Measurements from ENCODE around the gene TLE5. TPM values are rescaled to one million over a fixed set of nuclear protein-coding genes. Genes with fewer than 3 reads are reported as not detected.
A peak's percentile ranks its signal among the peaks of the same experiment; 100 is the strongest.
"Not testable (repeated sequence)": the region's sequence is repeated elsewhere in the genome, so short reads cannot be mapped to it uniquely, and the experiment has no call there.

Gene TLE5
- total RNA-seq, 2 donors from 2014 or later: 348 to 436 TPM

DNA sequence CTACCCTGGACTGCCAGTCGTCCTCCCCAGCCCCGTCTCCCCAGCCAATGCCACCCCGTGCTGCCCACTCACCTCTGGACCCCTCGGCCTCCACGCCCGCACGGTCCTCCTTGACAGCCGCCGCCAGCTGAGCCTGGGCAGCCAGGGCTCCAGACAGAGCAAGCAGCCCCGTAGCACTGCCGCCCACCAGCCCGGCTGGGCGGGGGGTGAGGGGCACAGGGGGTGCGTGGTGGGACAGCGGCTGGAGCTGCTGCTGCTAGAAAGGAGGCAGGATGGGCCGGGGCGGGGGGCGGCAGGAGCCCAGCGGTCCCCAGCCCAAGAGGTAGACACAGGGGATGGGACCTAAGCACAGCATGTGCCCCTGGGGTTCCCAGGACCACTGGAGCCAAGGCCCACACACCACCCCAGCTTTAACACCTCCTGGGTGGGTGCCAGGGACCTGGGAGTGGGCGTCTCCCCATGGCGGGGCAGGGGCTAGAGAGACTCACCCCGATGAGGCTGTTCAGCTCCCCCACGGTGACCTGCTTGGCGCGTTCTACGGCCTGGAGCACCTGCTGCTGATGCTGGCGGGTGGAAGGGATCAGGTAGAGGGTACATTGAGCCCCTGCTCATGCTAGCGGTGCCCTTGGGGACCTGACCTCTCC is 43.0 kb downstream of the TLE5 start:
- no peak overlapping the region for H3K4me3 Mint-ChIP-seq
- no peaks in the 10 kb centered on the region for H3K36me3 Mint-ChIP-seq (ENCODE audit: low read depth)
- H3K4me1 Mint-ChIP-seq: peaks cover 1% of the 10 kb centered on the region
- no peaks in the 10 kb centered on the region for H3K9me3 Mint-ChIP-seq
- H3K27me3 Mint-ChIP-seq: no peaks in the 10 kb centered on the region
- H3K27ac Mint-ChIP-seq: no peak overlapping the region
- ATAC-seq (replicated peaks): no peak

DNA sequence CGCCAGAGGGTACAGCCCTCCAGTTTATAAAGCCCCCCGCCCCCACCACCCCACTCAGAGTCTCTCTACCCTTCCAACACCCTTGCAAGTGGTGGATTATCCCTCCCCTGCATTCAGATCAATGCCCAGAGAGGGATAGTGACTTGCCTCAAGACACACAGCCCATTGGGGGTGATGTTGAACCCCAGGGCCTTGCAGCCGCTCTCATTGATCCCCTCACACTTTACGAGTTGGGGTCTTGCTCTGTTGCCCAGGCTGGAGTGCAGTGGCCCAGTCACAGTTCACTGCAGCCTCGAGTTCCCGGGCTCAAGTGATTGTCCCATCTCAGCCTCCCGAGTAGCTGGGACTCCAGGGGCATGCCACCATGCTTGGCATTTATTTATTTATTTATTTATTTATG is 44.4 kb downstream of the TLE5 start:
- no peak for ATAC-seq (replicated peaks)
- no peak overlapping the region for H3K4me3 Mint-ChIP-seq
- no peaks in the 10 kb centered on the region for H3K36me3 Mint-ChIP-seq (ENCODE audit: low read depth)
- no peaks in the 10 kb centered on the region for H3K9me3 Mint-ChIP-seq
- H3K27ac Mint-ChIP-seq: no peak overlapping the region
- H3K4me1 Mint-ChIP-seq: no peaks in the 10 kb centered on the region
- no peaks in the 10 kb centered on the region for H3K27me3 Mint-ChIP-seq

DNA sequence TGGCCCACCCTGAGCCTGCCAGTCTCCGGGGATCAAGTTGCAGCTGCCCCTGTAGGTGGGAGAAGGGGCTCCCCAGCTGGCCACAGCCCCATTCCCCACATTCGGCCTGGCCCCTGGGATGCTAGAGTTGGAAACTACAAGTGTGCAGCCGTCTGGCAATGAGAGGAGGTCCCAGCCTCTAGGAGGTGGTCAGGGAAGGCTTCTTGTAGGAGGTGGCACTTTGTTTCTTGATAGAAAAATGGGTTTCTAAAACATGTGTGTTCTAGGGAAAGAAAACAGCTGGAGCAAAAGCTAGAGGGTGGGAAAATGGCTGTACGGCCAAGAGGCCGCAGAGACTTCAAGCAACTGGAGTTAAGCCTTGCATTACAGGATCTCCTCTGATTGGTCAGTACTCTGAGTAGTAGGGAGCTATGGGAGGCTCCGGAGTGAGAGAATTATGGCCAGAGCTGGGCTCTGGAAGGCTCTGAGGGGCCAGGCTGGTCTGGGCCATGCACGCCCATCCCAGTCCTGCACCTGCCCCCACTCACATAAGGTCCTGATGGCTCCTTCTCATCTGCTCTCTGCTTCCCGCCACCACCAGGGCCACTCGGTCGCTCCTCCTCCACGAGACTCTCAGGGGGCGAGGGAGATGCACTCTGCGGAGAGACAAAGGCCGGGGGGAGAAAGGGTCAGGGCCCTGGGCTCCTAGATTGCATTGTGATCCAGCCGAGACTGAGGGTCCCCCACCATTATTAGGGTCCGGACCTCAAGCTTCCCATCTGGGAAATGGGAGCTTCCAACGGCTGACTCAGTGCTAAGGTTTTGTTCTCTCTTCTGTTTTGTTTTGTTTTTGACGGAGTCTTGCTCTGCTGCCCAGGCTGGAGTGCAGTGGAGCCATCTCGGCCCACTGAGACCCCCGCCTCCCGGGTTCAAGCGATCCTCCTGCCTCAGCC is 46.9 kb downstream of the TLE5 start:
- Mint-ChIP-seq H3K27me3 (no peaks in the 10 kb centered on the region), H3K4me1 (no peaks in the 10 kb centered on the region), H3K36me3 (ENCODE audit: low read depth) (no peaks in the 10 kb centered on the region), H3K4me3 (no peak overlapping the region), H3K27ac (no peak overlapping the region), H3K9me3 (no peaks in the 10 kb centered on the region)
- ATAC-seq (replicated peaks): no peak

DNA sequence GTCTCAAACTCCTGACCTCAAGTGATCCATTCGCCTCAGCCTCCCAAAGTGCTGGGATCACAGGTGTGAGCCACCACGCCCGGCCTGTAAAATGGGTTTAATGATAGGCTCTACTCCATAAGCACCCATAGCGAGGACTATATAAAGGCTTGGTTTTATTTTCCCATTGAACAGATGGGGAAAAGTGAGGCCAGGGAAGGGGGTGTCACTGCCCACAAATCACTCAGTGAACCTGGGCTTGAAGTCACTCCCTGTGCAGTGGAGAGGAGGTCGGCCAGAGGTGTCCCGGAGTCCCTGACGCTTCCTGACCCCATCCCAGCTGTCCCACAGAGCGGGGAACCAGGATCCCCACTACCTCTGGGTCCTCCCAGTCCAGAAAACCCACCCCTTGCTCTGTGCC is 48.2 kb downstream of the TLE5 start:
- Mint-ChIP-seq H3K9me3 (no peaks in the 10 kb centered on the region), H3K27ac (no peak overlapping the region), H3K4me3 (no peak overlapping the region), H3K4me1 (no peaks in the 10 kb centered on the region), H3K36me3 (ENCODE audit: low read depth) (no peaks in the 10 kb centered on the region), H3K27me3 (no peaks in the 10 kb centered on the region)
- no peak for ATAC-seq (replicated peaks)

DNA sequence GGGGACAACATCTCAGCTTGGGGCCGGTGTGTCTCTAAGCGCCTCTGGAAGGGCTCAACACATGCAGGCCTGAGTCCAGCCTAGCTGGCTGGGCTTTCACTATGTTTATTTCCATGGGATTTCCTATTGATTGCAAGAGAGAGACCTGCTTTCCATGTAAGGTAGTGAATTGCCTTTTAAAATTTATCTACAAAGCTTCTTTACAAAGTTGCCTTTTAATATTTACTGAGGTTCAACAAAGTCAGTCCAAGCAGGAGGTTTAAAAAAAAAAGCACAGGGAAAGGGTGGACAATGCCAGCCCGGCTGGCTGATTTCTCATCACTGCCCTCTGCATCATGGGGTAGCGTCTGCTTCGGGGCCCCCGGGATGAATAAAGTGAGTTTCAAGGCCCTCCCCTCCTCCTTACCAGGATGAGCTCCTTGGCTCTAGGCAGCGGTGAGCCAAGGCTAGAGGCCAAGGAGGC is 49.0 kb downstream of the TLE5 start:
- H3K36me3 Mint-ChIP-seq (ENCODE audit: low read depth): no peaks in the 10 kb centered on the region
- no peak overlapping the region for H3K4me3 Mint-ChIP-seq
- no peaks in the 10 kb centered on the region for H3K4me1 Mint-ChIP-seq
- H3K27ac Mint-ChIP-seq: no peak overlapping the region
- no peaks in the 10 kb centered on the region for H3K9me3 Mint-ChIP-seq
- no peak for ATAC-seq (replicated peaks)
- no peaks in the 10 kb centered on the region for H3K27me3 Mint-ChIP-seq

DNA sequence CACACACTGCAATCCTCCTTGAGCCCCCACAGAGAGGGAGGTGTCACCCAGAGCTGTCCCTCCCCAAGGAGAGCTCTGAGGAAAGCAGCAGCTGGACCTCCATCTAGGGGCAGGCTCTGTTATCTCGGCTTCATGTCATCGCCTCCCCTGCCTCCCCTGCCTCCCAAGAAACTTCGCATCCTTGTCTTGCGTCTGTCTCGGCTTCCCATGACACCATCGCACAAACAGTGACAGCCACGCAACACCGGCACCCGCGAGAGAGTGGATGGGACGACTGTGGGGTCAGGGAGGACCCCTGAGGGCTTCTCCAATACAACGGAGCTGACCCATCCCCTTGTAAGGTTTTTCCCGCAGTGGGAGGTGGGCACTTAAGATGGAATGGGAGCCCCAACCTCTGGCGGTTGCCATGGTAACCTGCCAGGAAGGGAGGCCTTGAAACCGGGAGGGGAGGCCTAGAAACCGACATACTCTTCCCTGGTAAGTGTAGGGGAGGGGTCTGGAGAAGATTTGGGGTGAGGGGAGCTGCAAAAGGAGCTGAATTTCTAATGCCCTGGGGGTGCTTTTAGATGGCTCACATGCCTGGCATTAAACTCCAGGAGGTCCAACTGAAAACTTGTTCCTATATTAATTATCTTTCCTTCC is 49.6 kb downstream of the TLE5 start:
- no peaks in the 10 kb centered on the region for H3K36me3 Mint-ChIP-seq (ENCODE audit: low read depth)
- H3K27ac Mint-ChIP-seq: no peak overlapping the region
- no peaks in the 10 kb centered on the region for H3K4me1 Mint-ChIP-seq
- no peaks in the 10 kb centered on the region for H3K9me3 Mint-ChIP-seq
- no peaks in the 10 kb centered on the region for H3K27me3 Mint-ChIP-seq
- ATAC-seq (replicated peaks): no peak
- no peak overlapping the region for H3K4me3 Mint-ChIP-seq

DNA sequence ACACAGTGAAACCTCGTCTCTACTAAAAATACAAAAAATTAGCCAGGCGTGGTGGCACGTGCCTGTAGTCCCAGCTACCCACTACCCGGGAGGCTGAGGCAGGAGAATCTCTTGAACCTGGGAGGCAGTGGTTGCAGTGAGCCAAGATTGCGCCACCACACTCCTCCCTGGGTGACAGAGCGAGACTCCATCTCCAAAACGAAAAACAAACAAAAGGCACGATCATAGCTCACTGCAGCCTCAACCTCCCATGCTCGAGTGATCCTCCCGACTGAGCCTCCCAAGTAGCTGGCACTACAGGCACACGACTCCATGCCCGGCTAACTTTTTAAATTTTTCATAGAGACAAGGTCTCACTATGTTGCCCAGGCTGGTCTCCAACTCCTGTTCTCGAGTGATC is 50.2 kb downstream of the TLE5 start:
- not testable (repeated sequence) for ATAC-seq (replicated peaks); H3K4me1 Mint-ChIP-seq; H3K9me3 Mint-ChIP-seq; H3K27ac Mint-ChIP-seq; H3K4me3 Mint-ChIP-seq; H3K27me3 Mint-ChIP-seq; H3K36me3 Mint-ChIP-seq (ENCODE audit: low read depth)

DNA sequence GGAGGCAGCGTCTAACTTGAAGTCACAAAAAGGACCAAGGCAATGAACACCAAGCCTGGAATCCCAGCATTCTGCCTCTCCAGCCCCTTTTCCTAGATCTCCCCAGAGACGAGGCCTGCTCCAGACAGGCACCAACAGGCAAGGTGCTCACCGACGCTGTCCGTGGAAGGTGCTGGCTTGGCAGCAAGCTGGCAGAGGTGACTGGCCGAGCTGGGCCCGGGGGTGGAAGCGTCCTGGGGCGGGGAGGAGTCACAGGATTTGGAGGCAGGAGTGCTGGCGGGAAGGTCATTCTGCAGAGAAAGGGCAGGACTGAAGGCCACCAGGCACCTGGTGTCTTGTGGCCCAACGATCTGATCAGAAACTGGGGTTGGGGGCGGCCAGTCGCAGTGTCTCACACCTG is 51.4 kb downstream of the TLE5 start:
- Mint-ChIP-seq H3K9me3 (no peaks in the 10 kb centered on the region), H3K36me3 (ENCODE audit: low read depth) (no peaks in the 10 kb centered on the region), H3K27me3 (no peaks in the 10 kb centered on the region), H3K27ac (no peak overlapping the region), H3K4me1 (no peaks in the 10 kb centered on the region), H3K4me3 (no peak overlapping the region)
- ATAC-seq (replicated peaks): no peak

DNA sequence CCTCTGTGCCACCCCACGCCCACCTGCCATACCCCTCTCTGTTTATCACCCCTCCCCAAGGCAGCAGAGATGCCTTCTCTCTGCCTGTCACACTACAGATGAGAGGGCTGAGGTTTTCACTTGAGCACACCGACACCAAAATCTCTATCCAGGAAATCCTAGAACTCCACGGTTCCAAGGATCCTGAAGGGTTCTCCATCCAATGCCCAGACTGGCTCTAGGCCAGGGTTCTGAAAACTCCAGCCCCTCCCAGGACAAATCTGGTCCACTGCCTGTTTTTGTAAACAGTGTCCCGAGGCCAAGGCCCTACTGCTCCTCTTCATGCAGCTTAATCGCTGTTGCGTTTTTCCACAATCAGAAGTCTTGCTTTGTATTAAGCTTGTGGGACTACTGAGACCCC is 53.3 kb downstream of the TLE5 start:
- no peaks in the 10 kb centered on the region for H3K36me3 Mint-ChIP-seq (ENCODE audit: low read depth)
- H3K27ac Mint-ChIP-seq: no peak overlapping the region
- H3K4me1 Mint-ChIP-seq: no peaks in the 10 kb centered on the region
- no peaks in the 10 kb centered on the region for H3K9me3 Mint-ChIP-seq
- no peak overlapping the region for H3K4me3 Mint-ChIP-seq
- no peaks in the 10 kb centered on the region for H3K27me3 Mint-ChIP-seq
- ATAC-seq (replicated peaks): no peak

DNA sequence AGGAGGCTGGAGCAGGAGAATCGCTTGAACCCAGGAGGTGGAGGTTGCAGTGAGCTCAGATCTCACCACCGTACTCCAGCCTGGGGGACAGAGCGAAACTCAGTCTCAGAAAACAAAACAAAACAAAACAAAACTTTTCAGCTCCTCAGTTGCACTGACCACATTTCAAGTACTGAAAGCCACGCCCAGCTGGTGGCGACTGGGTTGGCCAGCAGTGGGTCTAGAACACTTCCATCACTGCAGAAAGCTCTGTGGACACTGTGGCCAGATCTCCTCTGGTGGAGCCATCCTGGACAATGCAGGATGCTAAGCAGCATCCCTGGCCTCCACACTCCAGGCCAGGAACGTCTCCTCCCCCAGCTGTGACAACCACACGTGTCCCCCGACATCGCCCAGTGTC is 54.3 kb downstream of the TLE5 start:
- Mint-ChIP-seq H3K4me1 (no peaks in the 10 kb centered on the region), H3K27ac (no peak overlapping the region)

DNA sequence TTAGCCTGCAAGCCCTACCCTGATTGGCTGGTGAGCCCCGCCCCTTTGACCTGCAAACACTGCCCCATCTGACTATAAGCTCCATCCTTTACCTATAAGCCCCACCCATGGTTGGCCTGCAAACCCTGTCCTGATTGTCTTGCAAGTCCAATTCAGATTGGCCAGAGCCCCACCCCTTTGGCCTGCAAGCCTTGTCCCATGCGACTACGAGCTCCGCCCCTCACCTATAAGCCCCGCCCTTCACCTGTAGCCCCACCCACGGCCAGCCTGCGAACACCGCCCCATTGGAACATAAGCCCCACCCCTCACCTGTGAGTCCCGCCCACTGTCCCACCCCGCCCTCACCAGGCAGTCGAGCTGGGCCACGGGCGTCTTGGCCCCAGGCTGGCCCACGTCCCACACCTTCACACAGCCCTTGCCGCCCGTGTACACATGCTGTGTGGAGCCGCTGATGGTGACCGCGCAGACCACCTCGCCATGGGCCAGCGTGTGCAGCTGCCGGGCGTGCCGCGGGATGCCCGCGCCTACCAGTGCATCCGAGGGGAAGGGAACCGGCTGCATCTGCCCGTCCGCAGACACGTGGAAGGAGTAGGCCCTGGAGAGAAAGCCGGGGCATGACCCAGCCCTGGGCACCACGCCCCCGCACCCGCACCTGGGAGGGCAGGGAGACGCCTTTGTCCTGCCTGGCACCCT is 56.1 kb downstream of the TLE5 start:
- no peaks in the 10 kb centered on the region for H3K4me1 Mint-ChIP-seq
- no peak overlapping the region for H3K4me3 Mint-ChIP-seq
- no peaks in the 10 kb centered on the region for H3K36me3 Mint-ChIP-seq (ENCODE audit: low read depth)
- H3K27ac Mint-ChIP-seq: no peak overlapping the region
- peak; percentile 14 for ATAC-seq (replicated peaks)
- H3K27me3 Mint-ChIP-seq: no peaks in the 10 kb centered on the region
- H3K9me3 Mint-ChIP-seq: no peaks in the 10 kb centered on the region

More for the DNA sequence above, 54.3 kb downstream of the TLE5 start:
- no peaks in the 10 kb centered on the region for H3K36me3 Mint-ChIP-seq (ENCODE audit: low read depth)
- H3K4me3 Mint-ChIP-seq: no peak overlapping the region
- no peaks in the 10 kb centered on the region for H3K9me3 Mint-ChIP-seq
- no peaks in the 10 kb centered on the region for H3K27me3 Mint-ChIP-seq
- ATAC-seq (replicated peaks): no peak

DNA sequence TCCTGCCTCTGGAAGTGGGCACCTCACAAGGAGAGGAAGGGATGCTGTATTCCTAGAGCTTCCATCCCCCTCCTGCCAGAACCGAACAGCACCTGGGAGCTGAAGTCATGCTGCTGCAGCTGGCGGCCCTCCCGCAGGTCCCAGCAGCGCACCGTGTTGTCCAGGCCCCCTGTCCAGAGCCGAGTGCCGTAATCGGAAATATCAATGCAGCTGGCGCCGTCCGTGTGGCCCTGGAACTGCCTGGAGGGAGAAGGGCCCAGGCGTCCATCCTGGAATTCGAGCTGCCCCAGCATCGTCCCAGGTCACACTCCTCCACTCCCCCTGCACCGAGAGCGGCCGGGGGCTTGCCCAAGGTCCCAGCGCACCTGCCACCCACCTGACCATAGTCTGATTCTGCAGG is 57.0 kb downstream of the TLE5 start:
- Mint-ChIP-seq H3K27ac (no peak overlapping the region), H3K9me3 (no peaks in the 10 kb centered on the region), H3K27me3 (no peaks in the 10 kb centered on the region), H3K4me3 (no peak overlapping the region), H3K4me1 (no peaks in the 10 kb centered on the region), H3K36me3 (ENCODE audit: low read depth) (no peaks in the 10 kb centered on the region)
- ATAC-seq (replicated peaks): no peak

DNA sequence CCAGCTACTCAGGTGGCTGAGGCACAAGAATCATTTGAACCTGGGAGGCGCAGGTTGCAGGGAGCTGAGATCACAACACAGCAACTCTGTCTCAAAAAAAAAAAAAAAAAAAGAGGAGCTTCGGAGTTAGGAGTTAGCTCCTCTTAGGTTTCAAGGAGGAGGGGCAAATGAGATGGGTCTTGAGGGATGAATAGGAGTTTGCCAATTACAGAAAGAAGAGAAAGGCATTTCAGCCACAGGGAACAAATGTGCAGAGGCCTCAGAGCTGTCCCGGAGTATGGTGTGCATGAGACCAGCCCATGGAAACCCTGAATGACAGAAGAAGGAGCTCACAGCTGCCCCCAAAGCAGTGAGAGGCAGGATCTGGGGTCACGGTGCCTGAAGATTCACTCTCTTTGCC is 57.8 kb downstream of the TLE5 start:
- no peak for ATAC-seq (replicated peaks)
- no peaks in the 10 kb centered on the region for H3K4me1 Mint-ChIP-seq

DNA sequence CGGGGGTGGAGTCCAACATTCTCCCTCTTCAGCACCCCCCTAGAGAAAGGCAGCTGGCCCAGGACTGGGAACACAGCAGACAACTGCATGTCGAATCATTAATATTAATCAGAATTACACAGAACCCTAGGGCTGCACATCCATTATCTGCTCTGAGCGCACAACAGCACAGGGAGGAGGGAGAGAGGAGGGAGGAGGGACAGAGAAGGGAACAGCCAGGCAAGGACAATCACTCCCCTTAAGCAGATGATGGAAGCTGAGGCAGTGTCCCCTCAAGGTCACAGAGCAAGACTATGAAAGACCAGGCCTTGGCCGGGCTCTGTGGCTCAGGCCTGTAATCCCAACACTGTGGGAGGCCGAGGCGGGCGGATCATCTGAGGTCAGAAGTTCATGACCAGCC is 59.2 kb downstream of the TLE5 start:
- H3K4me3 Mint-ChIP-seq: no peak overlapping the region
- H3K27me3 Mint-ChIP-seq: no peaks in the 10 kb centered on the region
- no peaks in the 10 kb centered on the region for H3K4me1 Mint-ChIP-seq
- no peaks in the 10 kb centered on the region for H3K36me3 Mint-ChIP-seq (ENCODE audit: low read depth)
- no peak for ATAC-seq (replicated peaks)
- H3K27ac Mint-ChIP-seq: no peak overlapping the region
- H3K9me3 Mint-ChIP-seq: no peaks in the 10 kb centered on the region

More for the DNA sequence above, 57.8 kb downstream of the TLE5 start:
- H3K36me3 Mint-ChIP-seq (ENCODE audit: low read depth): no peaks in the 10 kb centered on the region
- no peak overlapping the region for H3K4me3 Mint-ChIP-seq
- H3K27ac Mint-ChIP-seq: no peak overlapping the region
- H3K27me3 Mint-ChIP-seq: no peaks in the 10 kb centered on the region
- no peaks in the 10 kb centered on the region for H3K9me3 Mint-ChIP-seq

All from activated T-helper 17 cell treated with anti-CD3 and anti-CD28 coated beads, Interleukin-2, amount 50 U/mL, for 72 hours (primary cell).